B cell (primary cell): ENCODE data around the gene PKNOX2. TPM values are rescaled to one million over a fixed set of nuclear protein-coding genes. Genes with fewer than 3 reads are reported as not detected.

Experiments used
- ATAC-seq: fragments of 200-7000 bp; cut with Tn5 transposase; one replicate; pipeline ENCODE4 v1.10.0; 2021; ENCODE audit warnings: low read depth, mild to moderate bottlenecking, moderate number of reproducible peaks, moderate library complexity
- CTCF ChIA-PET: fragments of 350-600 bp; sonication (Branson Sonifier 250); formaldehyde crosslinking; loops from one replicate; lab custom pipeline; 2021; ENCODE audit warnings: antibody characterized with exemption, inconsistent platforms; lab: Charles Lee
- POLR2A ChIA-PET: fragments of 350-600 bp; sonication (Branson Sonifier 250); formaldehyde crosslinking; loops from one replicate; lab custom pipeline; 2021; ENCODE audit warnings: antibody characterized with exemption; lab: Charles Lee
- DNase-seq: peaks from one replicate; pipeline ENCODE4 v3.0.0; 2013
- H2AFZ ChIP-seq: 2 replicates; pipeline ENCODE4 v1.6.1; 2012; ENCODE audit warnings: mild to moderate bottlenecking, low read depth, low read length; ENCODE audit not compliant: insufficient read depth, poor library complexity, severe bottlenecking
- H3K27ac ChIP-seq, 2 donors: 1 replicate in 1 of 2; 2 replicates in 1 of 2; pipeline ENCODE4 v1.5.1; 2012 to 2013; ENCODE audit warnings: low read length in 2 of 2, mild to moderate bottlenecking in 2 of 2, moderate library complexity in 1 of 2
- H3K27me3 ChIP-seq, 4 experiments: fragments of 200-600 bp in 1 of 4; sonication (generic) in 1 of 4; replicated peaks in 1 of 4; 1 replicate in 2 of 4; 2 replicates in 2 of 4; pipeline versions ENCODE4 v1.6.1 to v1.7.0; 2013 to 2016; ENCODE audit warnings: low read length in 3 of 4, mild to moderate bottlenecking in 2 of 4, mixed read lengths in 1 of 4, moderate library complexity in 1 of 4; ENCODE audit not compliant: insufficient read depth in 4 of 4, control insufficient read depth in 3 of 4; ENCODE audit errors: control extremely low read depth in 1 of 4
- H3K36me3 ChIP-seq, 2 experiments: replicated peaks in 1 of 2; 1 replicate in 1 of 2; 2 replicates in 1 of 2; pipeline versions ENCODE4 v1.6.1 to v1.7.1; 2013; ENCODE audit warnings: low read length in 1 of 2; ENCODE audit not compliant: insufficient read depth in 2 of 2, control insufficient read depth in 1 of 2; ENCODE audit errors: control extremely low read depth in 1 of 2, extremely low read depth in 1 of 2
- H3K4me1 ChIP-seq, 2 donors: fragments of 200-600 bp in 1 of 2; sonication (generic) in 1 of 2; 1 replicate in 1 of 2; 2 replicates in 1 of 2; pipeline versions ENCODE4 v1.5.1 to v1.6.1; 2013 to 2017; ENCODE audit warnings: low read length in 2 of 2; ENCODE audit not compliant: control insufficient read depth in 2 of 2, insufficient read depth in 2 of 2
- H3K4me2 ChIP-seq: replicated peaks from 2 replicates; pipeline ENCODE3; 2012; ENCODE audit warnings: mild to moderate bottlenecking, low read depth, low read length; ENCODE audit not compliant: poor library complexity, severe bottlenecking
- H3K4me3 ChIP-seq, 5 experiments: fragments of 200-600 bp in 1 of 5; sonication (generic) in 1 of 5; 1 replicate in 3 of 5; 2 replicates in 2 of 5; pipeline versions ENCODE4 v1.5.1 to v1.7.0; 2011 to 2016; ENCODE audit warnings: low read length in 4 of 5, mild to moderate bottlenecking in 4 of 5, low read depth in 2 of 5, control low read depth in 1 of 5, moderate library complexity in 1 of 5; ENCODE audit not compliant: insufficient read depth in 1 of 5; ENCODE audit errors: control extremely low read depth in 1 of 5, extremely low read depth in 1 of 5
- H3K79me2 ChIP-seq: fragments of 200-600 bp; sonication (generic); one replicate; pipeline ENCODE4 v1.6.0; 2016; ENCODE audit warnings: low read length; ENCODE audit not compliant: control insufficient read depth, insufficient read depth
- H3K9ac ChIP-seq: fragments of 200-600 bp; sonication (generic); 2 replicates; pipeline ENCODE4 v1.6.1; 2017; ENCODE audit warnings: mild to moderate bottlenecking, low read length, moderate library complexity
- H3K9me3 ChIP-seq, 3 donors: one replicate each; pipeline versions ENCODE4 v1.6.1 to v1.7.1; 2013; ENCODE audit warnings: low read length in 2 of 3; ENCODE audit not compliant: control insufficient read depth in 2 of 3, insufficient read depth in 1 of 3; ENCODE audit errors: control extremely low read depth in 1 of 3
- H4K20me1 ChIP-seq: 2 replicates; pipeline ENCODE4 v1.6.0; 2012; ENCODE audit warnings: mild to moderate bottlenecking, low read length; ENCODE audit not compliant: insufficient read depth, control insufficient read depth, poor library complexity, severe bottlenecking
- H3K27ac Mint-ChIP-seq: one replicate; pipeline ENCODE4 v1.8.0; 2021; ENCODE audit warnings: mixed read lengths
- H3K27me3 Mint-ChIP-seq: one replicate; pipeline ENCODE4 v1.8.0; 2021; ENCODE audit warnings: mixed read lengths
- H3K4me1 Mint-ChIP-seq: one replicate; pipeline ENCODE4 v1.8.0; 2021; ENCODE audit warnings: mixed read lengths
- H3K4me3 Mint-ChIP-seq: one replicate; pipeline ENCODE4 v1.8.0; 2021; ENCODE audit warnings: mixed read lengths
- H3K9me3 Mint-ChIP-seq: one replicate; pipeline ENCODE4 v1.8.0; 2022; ENCODE audit warnings: mixed read lengths; ENCODE audit not compliant: insufficient read depth
- CTCF ChIP-seq: fragments of 200-600 bp; IDR thresholded peaks from one replicate; pipeline ENCODE4 v1.8.0; 2022; ENCODE audit warnings: antibody characterized with exemption, mild to moderate bottlenecking
- EZH2 ChIP-seq: IDR thresholded peaks from 2 replicates; pipeline ENCODE4 v1.6.1; 2012; ENCODE audit warnings: borderline replicate concordance, low read depth, mild to moderate bottlenecking, moderate library complexity, low read length; ENCODE audit not compliant: insufficient read depth, poor library complexity, severe bottlenecking
- whole genome bisulfite sequencing: methylation state at CpG from one replicate; pipeline ENCODE4 v1.1.5; 2013; ENCODE audit warnings: missing lambda C conversion rate; ENCODE audit not compliant: insufficient coverage; 5-methylcytosine and 5-hydroxymethylcytosine counted together
- intact Hi-C: fragments of 100-400 bp; cut with micrococcal nuclease; formaldehyde crosslinking; loops from one replicate; pipeline ENCODE4 v1.10.0; 2022
- polyA plus RNA-seq: library from polyadenylated mRNA; depleted of rRNA; stranded (reverse); fragments of >200 nt; gene quantifications from 2 replicates; pipeline ENCODE4 v1.2.3, GENCODE V29; 2012
- total RNA-seq, 2 donors: library from RNA; stranded (reverse); fragments of 120-200 nt in 1 of 2; gene quantifications; 1 replicate in 1 of 2; 2 replicates in 1 of 2; pipeline versions ENCODE4 v1.2.3 to v1.2.4, GENCODE V29; 2013 to 2022

PKNOX2 gene
- total and polyA plus RNA-seq, 2 donors (not counting 1 experiment from before 2014, with no cell fraction given): not detected

GRCh38 chr11:125445731-125446130, 281.2 kb downstream of the PKNOX2 start:
- no peaks in the 10 kb centered on the region for H3K4me1 Mint-ChIP-seq
- no peak overlapping the region for H3K4me3 Mint-ChIP-seq
- POLR2A ChIA-PET: no interaction called here
- Histone ChIP-seq H3K4me1 (no peaks in the 10 kb centered on the region), H3K27ac (no peak overlapping the region), H2AFZ (no peak overlapping the region), H3K36me3 (no peaks in the 10 kb centered on the region), H3K4me3 (no peak overlapping the region), H3K9ac (no peak overlapping the region), H3K79me2 (no peaks in the 10 kb centered on the region), H3K27me3 (peaks cover 0 to 7% (median 0%) of the 10 kb centered on the region in 4 experiments), H3K4me2 (no peak overlapping the region), H3K9me3 (no peaks in the 10 kb centered on the region), H4K20me1 (no peaks in the 10 kb centered on the region)
- no peak for DNase-seq
- WGBS: 91% methylated on average over 12 of the region's 12 CpGs
- H3K9me3 Mint-ChIP-seq: no peaks in the 10 kb centered on the region
- intact Hi-C loops: no loop called here
- no peak for ATAC-seq
- H3K27me3 Mint-ChIP-seq: peaks cover 13% of the 10 kb centered on the region
- CTCF ChIA-PET: no interaction called here
- no peak overlapping the region for H3K27ac Mint-ChIP-seq
- TF ChIP-seq CTCF (no peak), EZH2 (no peak)

- no peak overlapping the region for H3K9ac ChIP-seq
- intact Hi-C loops: no loop called here
- Mint-ChIP-seq H3K9me3 (no peaks in the 10 kb centered on the region), H3K27me3 (peaks cover 7% of the 10 kb centered on the region), H3K4me1 (no peaks in the 10 kb centered on the region), H3K4me3 (no peak overlapping the region), H3K27ac (no peak overlapping the region)
- H3K36me3 ChIP-seq: no peaks in the 10 kb centered on the region
- no peak overlapping the region for H3K27ac ChIP-seq
- peaks cover 0 to 5% (median 0%) of the 10 kb centered on the region in 4 experiments for H3K27me3 ChIP-seq
- 80% methylated on average over 1 of the region's 7 CpGs for WGBS
- ChIA-PET CTCF (no interaction called here), POLR2A (no interaction called here)
- H2AFZ ChIP-seq: no peak overlapping the region
- DNase-seq: no peak
- no peak overlapping the region for H3K4me2 ChIP-seq
- no peaks in the 10 kb centered on the region for H3K4me1 ChIP-seq
- TF ChIP-seq CTCF: no peak
- no peak for TF ChIP-seq EZH2
- H4K20me1 ChIP-seq: no peaks in the 10 kb centered on the region
- no peak overlapping the region for H3K4me3 ChIP-seq
- no peak for ATAC-seq
- H3K79me2 ChIP-seq: no peaks in the 10 kb centered on the region
- H3K9me3 ChIP-seq: no peaks in the 10 kb centered on the region
Measured at GRCh38 chr11:125446279-125446678, 281.7 kb downstream of the PKNOX2 start.
